ENCODE measurements around the gene SP3.

DNA sequence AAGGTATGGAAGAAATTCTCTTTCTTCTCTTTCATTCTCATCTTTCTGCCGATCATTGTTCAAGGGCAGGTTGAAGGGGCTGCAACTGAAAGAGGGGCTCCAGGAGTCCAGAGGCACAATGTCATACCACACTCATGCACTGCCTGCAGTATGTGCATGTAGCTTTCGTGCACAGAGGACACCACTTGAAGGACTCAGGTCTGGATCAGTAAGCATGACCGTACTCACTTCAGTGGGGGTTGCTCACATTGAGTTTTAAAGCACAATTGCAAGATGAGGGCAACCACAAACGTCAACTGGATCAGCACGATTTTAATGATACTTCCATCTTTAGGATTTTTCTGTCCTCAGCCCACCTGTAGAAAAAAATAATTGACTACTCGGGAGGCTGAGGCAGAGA, 84.6 kb downstream of the SP3 start:
- TF ChIP-seq POLR2AphosphoS5 (IDR thresholded peaks at IDR 0.05), result no peak
- TF ChIP-seq POLR2A (IDR thresholded peaks at IDR 0.05), result no peak
- TF ChIP-seq EP300 (IDR thresholded peaks at IDR 0.05), result no peak

Measured in gastroesophageal sphincter (tissue), 2 donors.